Gastroesophageal sphincter (tissue), 4 donors: ENCODE measurements around the gene PHKA2. TPM values are rescaled to one million over a fixed set of nuclear protein-coding genes. Genes with fewer than 3 reads are reported as not detected.

Experiments
- ATAC-seq: fragments of 150-250 bp; one replicate; pipeline ENCODE4 v1.9.1; 2016; ENCODE audit warnings: mild to moderate bottlenecking, moderate library complexity
- H3K27ac ChIP-seq, 4 donors: fragments of 200-600 bp; sonication (generic) in 3 of 4; 1 replicate in 3 of 4; 2 replicates in 1 of 4; pipeline ENCODE4 v1.5.1; 2016 to 2019
- H3K27me3 ChIP-seq: fragments of 200-600 bp; sonication (generic); one replicate; pipeline ENCODE4 v1.5.1; 2019
- H3K36me3 ChIP-seq, 2 donors: fragments of 200-600 bp; sonication (generic); one replicate each; pipeline ENCODE4 v1.5.1; 2019; ENCODE audit warnings: control low read depth in 1 of 2
- H3K4me1 ChIP-seq, 3 donors: fragments of 200-600 bp; sonication (generic); 1 replicate in 2 of 3; 2 replicates in 1 of 3; pipeline ENCODE4 v1.5.1; 2016 to 2019; ENCODE audit warnings: control low read depth in 2 of 3
- H3K4me3 ChIP-seq, 2 donors: fragments of 200-600 bp; sonication (generic); one replicate each; pipeline ENCODE4 v1.5.1; 2019; ENCODE audit warnings: mild to moderate bottlenecking in 1 of 2, moderate library complexity in 1 of 2
- H3K9me3 ChIP-seq, 3 donors: fragments of 200-600 bp; sonication (generic); one replicate each; pipeline ENCODE4 v1.5.1; 2017 to 2019; ENCODE audit warnings: control low read depth in 2 of 3
- CTCF ChIP-seq, 4 experiments: fragments of 200-600 bp in 2 of 4; fragments of 450-650 bp in 2 of 4; sonication (generic) in 1 of 4; IDR thresholded peaks; one replicate each; pipeline ENCODE4 v1.5.1; 2017 to 2019; ENCODE audit warnings: antibody characterized with exemption in 4 of 4, mild to moderate bottlenecking in 2 of 4, moderate library complexity in 2 of 4
- EP300 ChIP-seq: sonication (generic); formaldehyde crosslinking; IDR thresholded peaks from one replicate; pipeline ENCODE4 v1.6.1; 2017; ENCODE audit warnings: antibody characterized with exemption, mild to moderate bottlenecking
- POLR2A ChIP-seq, 2 donors: fragments of 450-650 bp; IDR thresholded peaks; one replicate each; pipeline ENCODE4 v1.6.1; 2017; ENCODE audit warnings: antibody characterized with exemption in 2 of 2, mild to moderate bottlenecking in 2 of 2, moderate library complexity in 1 of 2
- POLR2AphosphoS5 ChIP-seq: sonication (generic); formaldehyde crosslinking; IDR thresholded peaks from one replicate; pipeline ENCODE4 v1.6.1; 2017; ENCODE audit warnings: antibody characterized with exemption
- WGBS, 2 donors: methylation state at CpG; one replicate each; pipeline ENCODE4 v1.1.5; 2018; ENCODE audit warnings: low coverage in 1 of 2; 5-methylcytosine and 5-hydroxymethylcytosine counted together
- total RNA-seq, 4 donors: library from RNA; depleted of rRNA; stranded (reverse); fragments of >200 nt; gene quantifications; one replicate each; pipeline ENCODE4 v1.1.0, GENCODE V29; 2016

The PHKA2 gene
- total RNA-seq, 4 donors from 2014 or later = 3.9 to 15.1 (median 13.2) TPM

DNA sequence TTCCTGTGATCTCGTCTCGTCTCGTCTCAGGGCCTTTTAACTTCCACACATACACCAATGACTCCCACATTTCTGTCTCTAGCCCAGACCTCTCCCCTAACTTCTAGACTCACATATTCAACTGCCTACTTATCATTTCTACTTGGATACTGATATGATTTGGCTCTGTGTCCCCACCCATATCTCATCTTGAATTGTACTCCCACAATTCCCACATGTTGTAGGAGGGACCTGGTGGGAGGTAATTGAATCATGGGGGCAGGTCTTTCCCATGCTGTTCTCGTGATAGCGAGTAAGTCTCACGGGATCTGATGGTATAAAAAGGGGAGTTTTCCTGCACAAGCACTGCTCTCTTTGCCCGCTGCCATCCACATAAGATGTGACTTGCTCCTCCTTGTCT, 8.9 kb downstream of the PHKA2 start:
- ATAC-seq = no peak
- Histone ChIP-seq H3K4me1 (no peaks in the 10 kb centered on the region), H3K27ac (no peak overlapping the region), H3K36me3 (no peaks in the 10 kb centered on the region), H3K27me3 (no peaks in the 10 kb centered on the region), H3K9me3 (no peaks in the 10 kb centered on the region), H3K4me3 (no peak overlapping the region)
- TF ChIP-seq POLR2AphosphoS5 (no peak), CTCF (IDR thresholded peaks at IDR 0.05) (no peak), EP300 (no peak), POLR2A (IDR thresholded peaks at IDR 0.05) (no peak)
- WGBS, 2 donors = 84 to 100% methylated on average over 5 to 7 of the region's 7 CpGs

DNA sequence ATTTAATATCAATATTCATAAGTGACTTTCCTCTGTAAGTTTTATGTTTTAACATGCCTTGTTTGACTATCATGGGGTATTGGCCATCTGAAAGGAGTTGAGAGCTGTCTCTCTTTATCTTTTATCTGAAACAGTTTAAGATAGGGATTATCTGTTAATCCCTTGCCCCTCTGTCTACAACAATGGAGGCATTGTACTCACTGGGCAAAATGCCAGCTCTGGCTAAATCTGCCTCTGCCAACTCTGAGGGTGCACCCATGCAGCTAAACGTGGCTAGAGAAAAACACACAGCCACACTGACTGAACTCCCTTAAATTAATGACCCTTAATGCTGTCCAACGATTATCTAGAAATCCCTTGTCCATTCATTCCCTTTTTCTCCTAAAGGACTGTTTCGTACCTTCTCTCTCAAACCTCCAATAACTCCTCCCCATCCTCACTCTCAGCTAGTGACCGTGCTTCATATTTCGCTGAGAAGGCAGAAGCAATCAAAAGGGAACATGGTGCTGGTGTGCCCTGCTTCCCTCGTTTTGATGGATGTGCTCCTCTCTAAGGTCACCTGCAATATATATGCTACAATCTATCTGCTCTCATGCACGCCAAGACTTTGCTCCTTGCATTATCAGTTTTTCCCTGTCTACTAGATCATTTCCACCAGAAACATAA, 10.3 kb downstream of the PHKA2 start:
- no peak for ATAC-seq
- H3K36me3 ChIP-seq = no peaks in the 10 kb centered on the region
- H3K4me1 ChIP-seq = no peaks in the 10 kb centered on the region
- TF ChIP-seq POLR2A (IDR thresholded peaks at IDR 0.05) = no peak
- no peak for TF ChIP-seq CTCF (IDR thresholded peaks at IDR 0.05)
- TF ChIP-seq EP300 = no peak
- TF ChIP-seq POLR2AphosphoS5 = no peak
- whole genome bisulfite sequencing, 2 donors = 52% methylated on average over 5 to 7 of the region's 7 CpGs
- H3K27me3 ChIP-seq = no peaks in the 10 kb centered on the region
- no peak overlapping the region for H3K4me3 ChIP-seq
- H3K9me3 ChIP-seq = no peaks in the 10 kb centered on the region
- no peak overlapping the region for H3K27ac ChIP-seq

GRCh38 chrX:18971506-18971905, 12.4 kb downstream of the PHKA2 start:
- Histone ChIP-seq H3K36me3 (no peaks in the 10 kb centered on the region), H3K4me1 (no peaks in the 10 kb centered on the region), H3K27ac (no peak overlapping the region), H3K9me3 (no peaks in the 10 kb centered on the region), H3K4me3 (no peak overlapping the region), H3K27me3 (no peaks in the 10 kb centered on the region)
- 28 to 59% methylated on average over 2 of the region's 2 CpGs for WGBS, 2 donors
- TF ChIP-seq CTCF (IDR thresholded peaks at IDR 0.05) (no peak), POLR2AphosphoS5 (no peak), EP300 (no peak), POLR2A (IDR thresholded peaks at IDR 0.05) (no peak)
- ATAC-seq = no peak

DNA sequence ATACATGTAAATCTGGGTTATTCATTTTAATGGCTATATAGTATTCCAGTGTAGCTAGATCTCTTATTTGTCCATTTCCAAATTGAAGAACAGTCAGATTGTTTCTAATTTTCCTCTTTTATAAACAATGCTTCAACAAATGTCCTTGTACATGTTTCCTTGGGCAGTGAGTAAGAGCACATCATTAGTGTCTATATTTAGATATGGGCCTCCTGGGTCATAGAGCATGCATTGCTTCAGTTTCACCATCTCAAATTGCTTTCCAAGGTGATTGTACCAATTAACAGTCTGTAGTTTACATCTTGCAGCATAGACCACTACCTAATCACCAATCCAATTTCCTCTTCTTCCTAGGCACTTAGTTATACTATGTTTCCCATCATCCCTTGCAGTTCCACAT, 13.4 kb downstream of the PHKA2 start:
- no peaks in the 10 kb centered on the region for H3K36me3 ChIP-seq
- ATAC-seq = no peak
- H3K4me3 ChIP-seq = no peak overlapping the region
- no peaks in the 10 kb centered on the region for H3K9me3 ChIP-seq
- TF ChIP-seq POLR2A (IDR thresholded peaks at IDR 0.05) = no peak
- TF ChIP-seq EP300 = no peak
- TF ChIP-seq CTCF (IDR thresholded peaks at IDR 0.05) = no peak
- TF ChIP-seq POLR2AphosphoS5 = no peak
- no peak overlapping the region for H3K27ac ChIP-seq
- H3K27me3 ChIP-seq = no peaks in the 10 kb centered on the region
- H3K4me1 ChIP-seq = no peaks in the 10 kb centered on the region

- TF ChIP-seq CTCF (IDR thresholded peaks at IDR 0.05) (no peak), POLR2AphosphoS5 (no peak), EP300 (no peak), POLR2A (IDR thresholded peaks at IDR 0.05) (no peak)
- no CpG with 5 or more reads among the region's 5 CpGs for WGBS, 2 donors
- H3K4me1 ChIP-seq = no peaks in the 10 kb centered on the region
- H3K36me3 ChIP-seq = no peaks in the 10 kb centered on the region
- H3K4me3 ChIP-seq = no peak overlapping the region
- H3K27me3 ChIP-seq = no peaks in the 10 kb centered on the region
- no peaks in the 10 kb centered on the region for H3K9me3 ChIP-seq
- no peak for ATAC-seq
- H3K27ac ChIP-seq = no peak overlapping the region
Measured at GRCh38 chrX:18966624-18967023, 17.3 kb downstream of the PHKA2 start.
